Mesendoderm (in vitro differentiated cells): ENCODE measurements around the gene PKP4.

Source experiments
- DNase-seq: peaks from one replicate; pipeline ENCODE4 v3.0.0; 2013
- H2AK5ac ChIP-seq: 2 replicates; pipeline ENCODE4 v1.6.1; 2013; ENCODE audit warnings: low read length, inconsistent platforms
- H2BK120ac ChIP-seq: 2 replicates; pipeline ENCODE4 v1.6.1; 2013; ENCODE audit warnings: low read depth, mild to moderate bottlenecking, low read length, moderate library complexity, mixed read lengths
- H2BK15ac ChIP-seq: replicated peaks from 2 replicates; pipeline ENCODE4 v1.6.1; 2013; ENCODE audit warnings: low read depth, mild to moderate bottlenecking, moderate library complexity
- H2BK5ac ChIP-seq: 2 replicates; pipeline ENCODE4 v1.6.1; 2013; ENCODE audit warnings: low read length, inconsistent platforms
- H3K18ac ChIP-seq: 2 replicates; pipeline ENCODE4 v1.6.1; 2013; ENCODE audit warnings: mild to moderate bottlenecking, low read length, mixed read lengths
- H3K23ac ChIP-seq: one replicate; pipeline ENCODE4 v1.6.1; 2013; ENCODE audit warnings: low read length
- H3K27ac ChIP-seq: 2 replicates; pipeline ENCODE4 v1.5.1; 2013; ENCODE audit warnings: low read depth, mild to moderate bottlenecking, inconsistent platforms, low read length, moderate library complexity
- H3K27me3 ChIP-seq: 2 replicates; pipeline ENCODE4 v1.6.1; 2013; ENCODE audit warnings: low read length, control low read depth, mild to moderate bottlenecking, inconsistent platforms; ENCODE audit not compliant: insufficient read depth, poor library complexity
- H3K36me3 ChIP-seq: 2 replicates; pipeline ENCODE4 v1.6.1; 2013; ENCODE audit warnings: low read length, inconsistent platforms; ENCODE audit not compliant: control insufficient read depth, insufficient read depth
- H3K4ac ChIP-seq: one replicate; pipeline ENCODE4 v1.6.1; 2013; ENCODE audit warnings: low read depth, mild to moderate bottlenecking, low read length, moderate library complexity
- H3K4me1 ChIP-seq: 2 replicates; pipeline ENCODE4 v1.6.1; 2013; ENCODE audit warnings: low read depth, low read length, inconsistent platforms; ENCODE audit not compliant: control insufficient read depth
- H3K4me2 ChIP-seq: 2 replicates; pipeline ENCODE4 v1.6.1; 2013; ENCODE audit warnings: low read length
- H3K4me3 ChIP-seq: 2 replicates; pipeline ENCODE4 v1.5.1; 2013; ENCODE audit warnings: mild to moderate bottlenecking, low read length
- H3K56ac ChIP-seq: one replicate; pipeline ENCODE4 v1.6.1; 2013; ENCODE audit warnings: low read length
- H3K79me1 ChIP-seq: 2 replicates; pipeline ENCODE4 v1.6.1; 2013; ENCODE audit warnings: low read length, inconsistent platforms
- H3K79me2 ChIP-seq: 2 replicates; pipeline ENCODE4 v1.6.1; 2013; ENCODE audit warnings: mild to moderate bottlenecking, low read length; ENCODE audit not compliant: control insufficient read depth, insufficient read depth
- H3K9ac ChIP-seq: 2 replicates; pipeline ENCODE4 v1.6.1; 2013; ENCODE audit warnings: low read length, inconsistent platforms
- H4K5ac ChIP-seq: one replicate; pipeline ENCODE4 v1.6.1; 2013; ENCODE audit warnings: low read length
- H4K8ac ChIP-seq: one replicate; pipeline ENCODE4 v1.6.1; 2013; ENCODE audit warnings: low read depth, mild to moderate bottlenecking, control low read depth, low read length, moderate library complexity
- WGBS: extraction: QIAGEN DNeasy Blood & Tissue Kit; methylation state at CpG from one replicate; pipeline ENCODE4 v1.1.7; 2013; ENCODE audit warnings: low lambda C conversion rate, missing lambda C conversion rate; ENCODE audit not compliant: insufficient coverage; ENCODE audit errors: extremely low coverage; 5-methylcytosine and 5-hydroxymethylcytosine counted together

The PKP4 gene

DNA sequence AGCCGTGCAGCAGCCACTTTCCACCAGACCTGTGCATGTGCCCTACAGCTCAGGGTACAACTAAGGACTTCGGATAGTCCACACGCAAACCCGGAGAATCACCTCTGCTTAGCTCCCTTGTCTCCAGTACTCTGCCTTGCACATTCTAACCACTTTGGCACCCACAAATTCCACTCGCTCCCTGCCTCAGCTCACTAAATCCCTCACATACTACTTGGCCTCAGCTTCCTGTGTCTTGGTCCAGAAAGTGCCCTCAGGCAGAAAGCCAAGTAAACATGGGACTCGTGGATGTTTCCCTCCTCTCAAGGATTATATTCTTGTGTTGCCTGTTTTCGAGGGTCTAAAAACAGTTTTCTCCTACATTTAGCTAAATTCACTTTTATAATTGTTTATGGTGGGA lies 180.6 kb downstream of the PKP4 start:
- Histone ChIP-seq H3K4me1 (no peaks in the 10 kb centered on the region), H4K8ac (no peak overlapping the region), H3K4me3 (no peak overlapping the region), H2AK5ac (no peak overlapping the region), H3K27me3 (no peaks in the 10 kb centered on the region), H3K79me2 (no peaks in the 10 kb centered on the region), H2BK15ac (no peak overlapping the region), H3K9ac (no peak overlapping the region), H3K27ac (no peak overlapping the region), H3K18ac (no peak overlapping the region), H3K23ac (no peak overlapping the region), H2BK120ac (no peak overlapping the region), H3K4ac (no peak overlapping the region), H3K79me1 (no peaks in the 10 kb centered on the region), H3K36me3 (peaks cover 6% of the 10 kb centered on the region), H3K4me2 (no peak overlapping the region), H4K5ac (no peak overlapping the region), H2BK5ac (no peak overlapping the region), H3K56ac (no peak overlapping the region)
- peak; percentile 51 for DNase-seq
- WGBS: no CpG with 5 or more reads among the region's 7 CpGs

DNA sequence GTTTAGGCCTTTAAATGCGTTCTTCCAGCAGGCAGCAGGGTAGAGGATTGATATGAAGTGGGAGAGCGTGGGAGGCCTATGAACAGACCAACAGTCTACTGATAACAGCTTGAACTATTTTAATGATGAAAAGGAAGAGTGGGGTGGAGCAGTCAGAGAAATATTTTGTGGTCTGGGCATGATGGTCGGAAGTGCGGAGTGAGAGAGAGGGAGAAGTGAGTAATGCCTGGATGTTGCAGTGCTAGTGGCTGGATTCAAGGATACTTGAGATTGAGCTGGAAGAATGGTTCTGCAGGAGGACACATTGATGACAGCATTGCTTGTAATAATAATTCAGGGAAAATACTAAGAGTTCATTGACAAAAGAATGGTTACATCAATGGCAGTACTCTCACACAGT lies 187.4 kb downstream of the PKP4 start:
- Histone ChIP-seq H4K5ac (no peak overlapping the region), H2BK5ac (no peak overlapping the region), H3K36me3 (peaks cover 2% of the 10 kb centered on the region), H3K4me3 (no peak overlapping the region), H3K23ac (no peak overlapping the region), H3K79me1 (no peaks in the 10 kb centered on the region), H3K79me2 (no peaks in the 10 kb centered on the region), H2BK15ac (no peak overlapping the region), H3K4me1 (no peaks in the 10 kb centered on the region), H4K8ac (no peak overlapping the region), H3K4me2 (no peak overlapping the region), H3K4ac (no peak overlapping the region), H2AK5ac (no peak overlapping the region), H3K27ac (no peak overlapping the region), H3K18ac (no peak overlapping the region), H3K27me3 (no peaks in the 10 kb centered on the region), H3K9ac (no peak overlapping the region), H3K56ac (no peak overlapping the region), H2BK120ac (no peak overlapping the region)
- no peak for DNase-seq
- 100% methylated on average over 2 of the region's 4 CpGs for WGBS

DNA sequence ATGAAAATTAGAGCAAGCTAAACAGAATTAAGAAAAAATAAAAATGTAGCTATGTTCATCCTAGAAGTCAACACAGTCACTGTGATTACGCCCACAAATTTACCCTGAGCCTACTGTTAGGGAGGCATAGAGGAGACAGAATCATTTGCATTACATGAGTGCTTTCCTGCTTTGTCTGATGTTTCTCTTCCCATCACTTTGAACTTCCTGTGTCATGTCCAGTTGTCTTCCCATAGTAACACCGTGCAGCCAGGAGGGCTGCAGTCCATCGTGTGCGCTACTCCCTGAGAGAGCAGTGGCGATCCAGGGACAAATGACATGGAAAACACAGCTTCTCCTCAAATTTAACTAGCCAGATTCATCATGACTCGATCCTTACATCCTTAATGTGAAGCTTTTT lies 188.5 kb downstream of the PKP4 start:
- Histone ChIP-seq H3K4me2 (no peak overlapping the region), H3K9ac (no peak overlapping the region)

DNA sequence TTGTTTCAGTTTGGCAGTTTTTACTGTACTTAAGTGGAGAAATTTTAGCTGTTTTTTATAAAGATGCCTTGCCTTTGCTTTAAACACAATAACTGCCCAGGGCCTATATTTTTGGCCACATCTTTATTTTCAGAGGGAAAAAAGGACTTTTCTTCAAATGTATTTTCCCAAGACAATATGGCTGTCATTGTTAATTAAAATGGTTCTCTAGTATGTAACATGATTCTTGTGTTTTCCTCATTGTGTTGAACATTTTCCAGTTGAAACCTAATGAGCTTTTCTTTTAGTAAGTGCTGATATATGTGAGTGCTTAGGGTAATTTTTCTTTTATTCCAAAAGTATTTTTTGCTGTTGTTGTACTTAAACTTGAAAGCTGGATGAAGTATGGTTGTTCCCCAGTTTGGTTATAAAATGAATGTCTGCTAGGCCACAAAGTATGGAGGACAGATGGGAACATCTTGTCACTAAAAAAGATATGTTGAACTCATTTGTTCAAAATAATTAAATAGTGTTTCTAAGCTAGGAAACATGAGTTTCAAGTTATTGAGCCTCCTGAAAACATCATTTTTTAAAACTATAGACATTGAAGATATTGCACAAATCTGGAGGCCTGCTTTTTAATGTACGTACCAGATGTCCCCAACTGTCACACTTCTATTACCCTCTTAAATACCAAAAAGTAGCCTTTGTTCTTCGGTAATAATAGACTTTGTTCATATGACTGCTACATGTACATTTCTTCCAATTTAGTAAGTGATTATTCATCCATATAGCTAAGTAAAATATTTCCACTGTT lies 190.9 kb downstream of the PKP4 start:
- no peak overlapping the region for H3K9ac ChIP-seq
- no peak overlapping the region for H3K23ac ChIP-seq
- no peak overlapping the region for H3K4ac ChIP-seq

More for the DNA sequence above, 188.5 kb downstream of the PKP4 start:
- DNase-seq: no peak
- WGBS: no CpG with 5 or more reads among the region's 6 CpGs
- no peak overlapping the region for H3K4me3 ChIP-seq
- no peak overlapping the region for H2AK5ac ChIP-seq
- H3K4ac ChIP-seq: no peak overlapping the region
- H4K5ac ChIP-seq: no peak overlapping the region
- H4K8ac ChIP-seq: no peak overlapping the region
- H2BK15ac ChIP-seq: no peak overlapping the region
- H3K18ac ChIP-seq: no peak overlapping the region
- H2BK120ac ChIP-seq: no peak overlapping the region
- H3K79me2 ChIP-seq: no peaks in the 10 kb centered on the region
- no peak overlapping the region for H3K23ac ChIP-seq
- no peaks in the 10 kb centered on the region for H3K79me1 ChIP-seq
- H3K36me3 ChIP-seq: peaks cover 2% of the 10 kb centered on the region
- H3K27ac ChIP-seq: no peak overlapping the region
- no peaks in the 10 kb centered on the region for H3K27me3 ChIP-seq
- H2BK5ac ChIP-seq: no peak overlapping the region
- no peaks in the 10 kb centered on the region for H3K4me1 ChIP-seq
- no peak overlapping the region for H3K56ac ChIP-seq

DNA sequence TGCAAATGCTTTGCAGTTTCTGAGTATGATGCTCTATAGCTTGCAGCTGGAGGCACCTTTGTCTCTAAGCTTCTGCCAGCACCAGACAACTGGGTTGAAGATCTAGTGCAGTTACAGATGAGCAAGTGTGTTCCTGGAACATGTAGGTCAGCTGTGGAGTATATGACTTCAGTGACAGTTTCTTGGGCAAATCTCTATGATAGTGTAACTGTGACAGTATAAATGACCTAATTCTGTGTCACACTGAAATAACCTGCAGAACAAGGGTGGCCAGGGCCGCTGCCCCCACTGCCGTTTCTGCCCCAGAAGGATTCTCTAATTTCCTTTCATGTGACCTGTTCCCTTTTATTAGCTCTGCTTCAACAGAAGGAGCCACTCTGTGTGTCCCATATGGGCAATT lies 193.1 kb downstream of the PKP4 start:
- Histone ChIP-seq H3K9ac (no peak overlapping the region), H3K79me1 (no peaks in the 10 kb centered on the region), H3K27ac (no peak overlapping the region), H4K8ac (no peak overlapping the region), H3K36me3 (no peaks in the 10 kb centered on the region), H2BK120ac (no peak overlapping the region), H3K27me3 (no peaks in the 10 kb centered on the region), H3K23ac (no peak overlapping the region), H3K4me1 (no peaks in the 10 kb centered on the region), H4K5ac (no peak overlapping the region), H3K56ac (no peak overlapping the region), H3K18ac (no peak overlapping the region), H3K79me2 (no peaks in the 10 kb centered on the region), H3K4ac (no peak overlapping the region), H2AK5ac (no peak overlapping the region), H2BK15ac (no peak overlapping the region), H2BK5ac (no peak overlapping the region), H3K4me2 (no peak overlapping the region), H3K4me3 (no peak overlapping the region)
- DNase-seq: no peak
- WGBS: no CpG with 5 or more reads among the region's 2 CpGs

More for the DNA sequence above, 190.9 kb downstream of the PKP4 start:
- WGBS: no CpG with 5 or more reads among the region's 2 CpGs
- H3K4me1 ChIP-seq: no peaks in the 10 kb centered on the region
- H3K18ac ChIP-seq: no peak overlapping the region
- no peaks in the 10 kb centered on the region for H3K79me1 ChIP-seq
- no peak overlapping the region for H4K5ac ChIP-seq
- no peak overlapping the region for H3K56ac ChIP-seq
- H3K36me3 ChIP-seq: no peaks in the 10 kb centered on the region
- no peak overlapping the region for H3K27ac ChIP-seq
- H4K8ac ChIP-seq: no peak overlapping the region
- H2BK120ac ChIP-seq: no peak overlapping the region
- H2AK5ac ChIP-seq: no peak overlapping the region
- no peaks in the 10 kb centered on the region for H3K27me3 ChIP-seq
- H3K4me3 ChIP-seq: no peak overlapping the region
- DNase-seq: no peak
- H2BK5ac ChIP-seq: no peak overlapping the region
- no peak overlapping the region for H3K4me2 ChIP-seq
- H3K79me2 ChIP-seq: no peaks in the 10 kb centered on the region
- H2BK15ac ChIP-seq: no peak overlapping the region
